ENCODE measurements around the gene CYBB.

CYBB gene

GRCh38 chrX:37840931-37841330 lies 61.1 kb downstream of the CYBB start:
- H3K4me3 Mint-ChIP-seq: no peak overlapping the region
- H3K27me3 Mint-ChIP-seq: no peaks in the 10 kb centered on the region
- no peak overlapping the region for H3K27ac Mint-ChIP-seq
- no peaks in the 10 kb centered on the region for H3K9me3 Mint-ChIP-seq
- H3K4me1 Mint-ChIP-seq: peaks cover 13% of the 10 kb centered on the region
- no peak for ATAC-seq
- no peak for DNase-seq
- H3K36me3 Mint-ChIP-seq (ENCODE audit: low read depth): peaks cover 9% of the 10 kb centered on the region

- H3K9me3 Mint-ChIP-seq: no peaks in the 10 kb centered on the region
- H3K27ac Mint-ChIP-seq: peak overlapping the region; percentile 31
Measured at GRCh38 chrX:37844622-37845021, 64.8 kb downstream of the CYBB start.

GRCh38 chrX:37846141-37846540 lies 66.3 kb downstream of the CYBB start:
- Mint-ChIP-seq H3K36me3 (ENCODE audit: low read depth) (peaks cover 1% of the 10 kb centered on the region), H3K27me3 (peaks cover under 1% of the 10 kb centered on the region), H3K4me1 (peaks cover 32% of the 10 kb centered on the region), H3K4me3 (peak overlapping the region; percentile 75), H3K27ac (peak overlapping the region; percentile 87), H3K9me3 (no peaks in the 10 kb centered on the region)
- DNase-seq (no peak), ATAC-seq (peak; percentile 62)

More at GRCh38 chrX:37844622-37845021, 64.8 kb downstream of the CYBB start:
- peaks cover 28% of the 10 kb centered on the region for H3K4me1 Mint-ChIP-seq
- no peaks in the 10 kb centered on the region for H3K27me3 Mint-ChIP-seq
- peaks cover 5% of the 10 kb centered on the region for H3K36me3 Mint-ChIP-seq (ENCODE audit: low read depth)
- H3K4me3 Mint-ChIP-seq: no peak overlapping the region
- DNase-seq: no peak
- ATAC-seq: no peak

GRCh38 chrX:37846558-37846933 lies 66.7 kb downstream of the CYBB start:
- Mint-ChIP-seq H3K4me1 (peaks cover 32% of the 10 kb centered on the region), H3K4me3 (peak overlapping the region; percentile 75), H3K27me3 (peaks cover 2% of the 10 kb centered on the region), H3K36me3 (ENCODE audit: low read depth) (no peaks in the 10 kb centered on the region), H3K9me3 (no peaks in the 10 kb centered on the region), H3K27ac (peak overlapping the region; percentile 87)
- DNase-seq (no peak), ATAC-seq (no peak)

- peak; percentile 92 for ATAC-seq
- H3K27ac Mint-ChIP-seq: peak within 1 kb of the TSS; percentile 90
Measured at GRCh38 chrX:37846934-37847732, 67.3 kb downstream of the CYBB start, which contains the start of gene DYNLT3. DYNLT3 (minus strand) TSS chrX:37847571; CDS start chrX:37847510, 61 bp downstream.

GRCh38 chrX:37847733-37848197 lies 67.9 kb downstream of the CYBB start:
- ATAC-seq (peak; percentile 35), DNase-seq (no peak)
- H3K27me3 Mint-ChIP-seq: peaks cover 4% of the 10 kb centered on the region
- H3K27ac Mint-ChIP-seq: peak overlapping the region; percentile 90
- H3K36me3 Mint-ChIP-seq (ENCODE audit: low read depth): no peaks in the 10 kb centered on the region
- peaks cover 30% of the 10 kb centered on the region for H3K4me1 Mint-ChIP-seq
- no peaks in the 10 kb centered on the region for H3K9me3 Mint-ChIP-seq
- peak overlapping the region; percentile 75 for H3K4me3 Mint-ChIP-seq

More at GRCh38 chrX:37846934-37847732, 67.3 kb downstream of the CYBB start, which contains the start of gene DYNLT3:
- peak; percentile 76 for DNase-seq
- Mint-ChIP-seq H3K36me3 (ENCODE audit: low read depth) (no peaks in the 10 kb centered on the region), H3K4me1 (peaks cover 32% of the 10 kb centered on the region), H3K4me3 (peak within 1 kb of the TSS; percentile 75), H3K9me3 (no peaks in the 10 kb centered on the region), H3K27me3 (peaks cover 2% of the 10 kb centered on the region)

- peaks cover 7% of the 10 kb centered on the region for H3K4me1 Mint-ChIP-seq
- H3K9me3 Mint-ChIP-seq: no peaks in the 10 kb centered on the region
- no peak overlapping the region for H3K27ac Mint-ChIP-seq
- H3K36me3 Mint-ChIP-seq (ENCODE audit: low read depth): no peaks in the 10 kb centered on the region
- H3K27me3 Mint-ChIP-seq: peaks cover 6% of the 10 kb centered on the region
- DNase-seq (no peak), ATAC-seq (no peak)
- H3K4me3 Mint-ChIP-seq: no peak overlapping the region
Measured at GRCh38 chrX:37854148-37854547, 74.3 kb downstream of the CYBB start.

GRCh38 chrX:37854748-37855147 lies 74.9 kb downstream of the CYBB start:
- H3K27me3 Mint-ChIP-seq: peaks cover 6% of the 10 kb centered on the region
- DNase-seq: no peak
- H3K4me3 Mint-ChIP-seq: no peak overlapping the region
- H3K36me3 Mint-ChIP-seq (ENCODE audit: low read depth): no peaks in the 10 kb centered on the region
- H3K27ac Mint-ChIP-seq: no peak overlapping the region
- H3K9me3 Mint-ChIP-seq: no peaks in the 10 kb centered on the region
- ATAC-seq: no peak
- peaks cover 3% of the 10 kb centered on the region for H3K4me1 Mint-ChIP-seq

GRCh38 chrX:37860721-37861120 lies 80.9 kb downstream of the CYBB start:
- Mint-ChIP-seq H3K9me3 (no peaks in the 10 kb centered on the region), H3K27ac (no peak overlapping the region), H3K27me3 (peaks cover 13% of the 10 kb centered on the region), H3K4me3 (no peak overlapping the region), H3K4me1 (no peaks in the 10 kb centered on the region), H3K36me3 (ENCODE audit: low read depth) (no peaks in the 10 kb centered on the region)
- no peak for ATAC-seq
- DNase-seq: no peak

GRCh38 chrX:37862851-37863250 lies 83.0 kb downstream of the CYBB start:
- no peak for DNase-seq
- H3K4me1 Mint-ChIP-seq: peaks cover 3% of the 10 kb centered on the region
- H3K27me3 Mint-ChIP-seq: peaks cover 13% of the 10 kb centered on the region
- H3K4me3 Mint-ChIP-seq: no peak overlapping the region
- H3K9me3 Mint-ChIP-seq: peaks cover 9% of the 10 kb centered on the region
- no peak for ATAC-seq
- no peak overlapping the region for H3K27ac Mint-ChIP-seq
- H3K36me3 Mint-ChIP-seq (ENCODE audit: low read depth): peaks cover 4% of the 10 kb centered on the region

Measured in activated naive CD8-positive, alpha-beta T cell treated with anti-CD3 and anti-CD28 coated beads, Interleukin-2, amount 50 U/mL, for 24 hours (primary cell).